Colon (tissue), 2 donors: ENCODE results near the gene AFM.

ENCODE experiments used
- FAIRE-seq: peaks from 2 replicates; lab custom pipeline; 2012; peaks lifted over from hg19 to GRCh38; lab: Jason Lieb, UNC
- donor health status: control.
- donor health status: control.

The AFM gene

DNA sequence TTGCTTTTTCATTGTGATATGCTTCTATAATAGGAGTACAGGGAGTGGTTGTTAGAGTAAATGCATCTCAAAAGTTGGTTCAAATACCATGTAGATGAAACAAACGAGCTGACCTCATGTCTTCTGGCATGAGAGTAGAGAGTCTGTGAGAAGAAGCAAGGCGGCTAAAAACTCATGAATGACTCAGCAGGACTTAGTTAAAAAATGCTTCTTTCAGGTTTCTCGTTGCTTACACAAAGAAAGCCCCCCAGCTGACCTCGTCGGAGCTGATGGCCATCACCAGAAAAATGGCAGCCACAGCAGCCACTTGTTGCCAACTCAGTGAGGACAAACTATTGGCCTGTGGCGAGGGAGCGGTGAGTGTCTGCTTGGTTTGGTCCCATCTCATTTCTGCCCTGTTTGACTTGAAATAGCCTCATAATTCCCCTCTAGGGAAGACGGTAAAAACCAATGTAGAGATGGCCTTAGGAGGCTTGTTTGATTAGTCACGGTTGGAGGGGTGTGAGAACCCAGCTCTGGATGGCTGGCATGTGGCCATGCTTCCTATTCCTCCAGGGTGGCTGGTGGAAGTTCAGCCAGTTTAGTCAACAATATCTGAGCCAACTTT, 31.0 kb upstream of the AFM start:
- FAIRE-seq = no peak

GRCh38 chr4:73451404-73451803, 30.1 kb upstream of the AFM start:
- no peak for FAIRE-seq

DNA sequence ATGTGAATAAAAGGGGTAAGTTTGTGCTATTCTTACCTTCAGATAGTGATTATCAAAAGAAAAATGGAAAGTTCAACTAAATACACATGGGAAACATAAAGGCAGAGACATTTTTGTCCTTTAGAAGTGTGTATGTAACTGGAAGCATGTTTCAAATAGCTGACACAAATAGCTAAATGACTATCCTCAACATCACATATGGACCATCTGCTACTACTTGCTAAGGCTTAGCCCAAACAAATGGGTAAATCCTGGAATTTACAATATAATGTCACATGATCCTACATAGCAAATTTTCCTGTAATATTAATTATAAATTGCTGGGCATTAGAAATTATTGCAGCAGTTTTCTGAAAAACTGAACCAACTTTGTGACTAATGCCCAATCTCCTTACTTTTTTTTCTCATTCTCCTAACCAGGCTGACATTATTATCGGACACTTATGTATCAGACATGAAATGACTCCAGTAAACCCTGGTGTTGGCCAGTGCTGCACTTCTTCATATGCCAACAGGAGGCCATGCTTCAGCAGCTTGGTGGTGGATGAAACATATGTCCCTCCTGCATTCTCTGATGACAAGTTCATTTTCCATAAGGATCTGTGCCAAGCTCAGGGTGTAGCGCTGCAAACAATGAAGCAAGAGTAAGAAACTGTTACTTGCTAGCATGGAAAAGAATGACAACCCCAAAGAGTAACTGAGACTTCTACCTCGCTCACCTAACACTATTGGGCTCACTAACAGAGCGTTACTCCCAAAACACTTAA, 29.4 kb upstream of the AFM start:
- FAIRE-seq = no peak

- FAIRE-seq = no peak
These were observed 28.4 kb upstream of the AFM start for GRCh38 chr4:73452953-73453700.

- no peak for FAIRE-seq
These were observed 27.9 kb upstream of the AFM start for GRCh38 chr4:73453701-73454005.

- FAIRE-seq = no peak
These were observed 26.6 kb upstream of the AFM start for GRCh38 chr4:73454920-73455319.

GRCh38 chr4:73456177-73457022, 25.1 kb upstream of the AFM start:
- FAIRE-seq = no peak

- no peak for FAIRE-seq
These were observed 23.1 kb upstream of the AFM start for GRCh38 chr4:73458184-73459047.

- no peak for FAIRE-seq
These were observed 22.5 kb upstream of the AFM start for GRCh38 chr4:73459048-73459421.

GRCh38 chr4:73460913-73461522, 20.5 kb upstream of the AFM start:
- no peak for FAIRE-seq

GRCh38 chr4:73468170-73468569, 13.4 kb upstream of the AFM start:
- no peak for FAIRE-seq

DNA sequence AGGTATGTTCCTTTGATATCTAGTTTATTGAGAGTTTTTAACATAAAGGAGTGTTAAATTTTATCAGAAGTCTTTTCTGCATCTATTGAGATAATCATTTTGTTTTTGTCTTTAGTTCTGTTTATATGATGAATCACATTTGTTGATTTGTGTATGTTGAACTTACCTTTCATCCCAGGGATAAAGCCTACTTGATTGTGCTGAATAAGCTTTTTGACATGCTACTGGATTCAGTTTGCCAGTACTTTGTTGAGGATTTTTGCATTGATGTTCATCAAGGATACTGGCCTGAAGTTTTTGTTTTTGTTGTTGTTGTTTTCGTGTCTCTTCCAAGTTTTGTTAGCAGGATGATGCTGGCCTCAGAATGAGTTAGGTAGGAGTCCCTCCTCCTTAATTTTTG, 10.8 kb upstream of the AFM start:
- FAIRE-seq = no peak

GRCh38 chr4:73477176-73477575, 4.4 kb upstream of the AFM start:
- no peak for FAIRE-seq

DNA sequence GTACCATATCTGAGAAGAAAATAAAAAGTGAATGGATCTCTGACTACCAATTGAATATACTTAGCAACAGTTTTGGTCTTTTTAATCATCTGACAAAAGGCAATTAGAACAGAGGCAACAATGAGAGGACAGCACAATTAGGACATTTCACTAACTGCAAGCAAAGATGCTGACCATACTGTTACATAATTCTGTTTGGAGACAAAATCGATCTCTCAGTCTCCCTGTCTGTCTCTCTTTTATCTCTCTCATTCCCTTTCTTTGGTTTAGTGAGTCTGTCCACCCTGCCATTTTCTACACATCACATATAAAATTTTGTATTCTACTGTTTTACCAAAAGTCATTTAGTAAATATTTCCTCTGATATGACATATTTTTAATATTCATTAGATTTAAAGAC, 2.2 kb upstream of the AFM start:
- FAIRE-seq = no peak

GRCh38 chr4:73485085-73485484, 3.5 kb downstream of the AFM start:
- no peak for FAIRE-seq

GRCh38 chr4:73485596-73485995, 4.1 kb downstream of the AFM start:
- no peak for FAIRE-seq

GRCh38 chr4:73486497-73486896, 5.0 kb downstream of the AFM start:
- no peak for FAIRE-seq

DNA sequence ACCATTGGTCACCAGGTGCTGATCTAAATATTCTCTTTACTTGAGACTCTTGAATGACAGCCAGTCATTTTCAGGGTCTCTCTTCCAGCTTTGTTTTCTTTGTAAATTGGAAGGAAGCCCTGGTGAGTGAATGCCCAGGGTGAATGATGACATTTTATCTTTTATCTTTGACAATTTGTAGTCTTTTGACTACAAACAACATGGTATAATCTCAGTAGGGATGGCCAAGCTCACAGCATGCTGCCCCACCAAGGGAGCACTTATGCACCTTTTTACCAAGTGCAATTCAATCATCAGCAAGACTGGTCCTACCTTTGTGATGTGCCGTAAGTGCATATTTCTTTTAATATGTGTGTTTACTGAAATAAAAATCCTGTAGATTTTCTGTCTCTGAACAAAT, 5.7 kb downstream of the AFM start:
- no peak for FAIRE-seq

DNA sequence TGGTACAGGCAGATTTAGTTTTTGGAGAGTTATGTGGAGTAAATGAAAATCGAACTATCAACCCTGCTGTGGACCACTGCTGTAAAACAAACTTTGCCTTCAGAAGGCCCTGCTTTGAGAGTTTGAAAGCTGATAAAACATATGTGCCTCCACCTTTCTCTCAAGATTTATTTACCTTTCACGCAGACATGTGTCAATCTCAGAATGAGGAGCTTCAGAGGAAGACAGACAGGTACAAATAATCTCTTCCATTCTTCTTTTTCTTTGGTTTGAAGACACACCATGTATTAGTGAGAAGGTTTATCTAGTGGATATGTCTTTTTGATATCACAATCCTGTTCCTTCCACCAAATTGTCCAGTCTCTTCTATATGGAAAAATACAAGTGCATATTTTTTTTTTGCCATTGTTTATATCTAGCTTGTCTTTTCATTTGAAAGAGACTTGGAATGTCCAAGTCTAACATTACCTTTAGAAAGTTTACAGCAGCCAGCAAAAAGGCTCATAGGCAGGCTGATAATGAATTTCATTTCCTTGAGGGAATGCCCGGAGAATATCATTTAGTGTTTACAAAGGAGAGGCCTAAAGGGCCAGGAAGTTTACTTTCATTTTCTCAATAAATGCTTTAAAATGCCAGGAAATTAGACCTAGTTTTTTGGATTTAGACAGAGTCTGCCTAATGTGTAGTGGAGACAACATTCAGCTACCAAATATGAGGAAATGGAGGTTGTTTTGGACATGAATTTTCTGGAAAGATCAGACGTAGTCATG, 18.6 kb downstream of the AFM start:
- FAIRE-seq = peak; percentile 36

- no peak for FAIRE-seq
These were observed 20.2 kb downstream of the AFM start for GRCh38 chr4:73501664-73502265.
